Subcutaneous abdominal adipose tissue (tissue), 5 donors: ENCODE results near the gene MOB1B.
A peak's percentile ranks its signal among the peaks of the same experiment; 100 is the strongest.
"Not testable (repeated sequence)": the region's sequence is repeated elsewhere in the genome, so short reads cannot be mapped to it uniquely, and the experiment has no call there.

Experiments used
- H3K27ac ChIP-seq: one replicate; pipeline ENCODE4 v1.7.0; 2013; ENCODE audit warnings: low read depth, mild to moderate bottlenecking, inconsistent platforms, low read length, moderate library complexity
- H3K27me3 ChIP-seq, 5 donors: one replicate each; pipeline ENCODE4 v1.7.0; 2013; ENCODE audit warnings: low read length in 5 of 5, inconsistent platforms in 1 of 5; ENCODE audit not compliant: control insufficient read depth in 5 of 5, insufficient read depth in 4 of 5
- H3K36me3 ChIP-seq, 5 donors: one replicate each; pipeline ENCODE4 v1.7.0; 2013; ENCODE audit warnings: low read length in 5 of 5; ENCODE audit not compliant: control insufficient read depth in 5 of 5, insufficient read depth in 5 of 5
- H3K4me1 ChIP-seq, 5 donors: one replicate each; pipeline ENCODE4 v1.7.0; 2013; ENCODE audit warnings: low read length in 5 of 5, mild to moderate bottlenecking in 3 of 5, moderate library complexity in 1 of 5; ENCODE audit not compliant: control insufficient read depth in 5 of 5, insufficient read depth in 5 of 5
- H3K4me3 ChIP-seq, 5 donors: one replicate each; pipeline ENCODE4 v1.7.0; 2013; ENCODE audit warnings: low read length in 5 of 5, low read depth in 1 of 5
- H3K9ac ChIP-seq, 5 donors: one replicate each; pipeline ENCODE4 v1.7.0; 2013; ENCODE audit warnings: low read length in 5 of 5, mild to moderate bottlenecking in 4 of 5, moderate library complexity in 3 of 5
- H3K9me3 ChIP-seq, 5 donors: one replicate each; pipeline ENCODE4 v1.7.0; 2013; ENCODE audit warnings: low read length in 5 of 5; ENCODE audit not compliant: control insufficient read depth in 5 of 5
- donor health status: healthy.
- donor health status: healthy.
- donor health status: healthy.
- donor health status: healthy.
- donor health status: healthy.

The MOB1B gene

DNA sequence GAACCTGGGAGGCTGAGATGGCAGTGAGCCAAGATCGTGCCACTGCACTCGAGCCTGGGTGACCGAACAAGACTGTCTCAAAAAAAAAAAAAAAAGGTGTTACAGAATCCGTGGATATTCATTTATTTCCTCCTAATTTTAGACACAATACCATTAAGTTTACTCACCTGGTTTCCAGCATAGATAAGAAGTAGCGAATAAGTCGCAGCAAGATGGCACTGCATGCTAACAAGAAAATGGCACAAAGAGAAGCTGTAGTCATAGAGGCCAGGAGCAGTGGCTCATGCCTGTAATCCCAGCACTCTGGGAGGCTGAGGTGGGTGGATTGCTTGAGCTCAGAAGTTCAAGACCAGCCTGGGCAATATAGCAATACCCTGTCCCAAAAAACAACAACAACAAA, 17.0 kb upstream of the MOB1B start:
- no peak overlapping the region for H3K9ac ChIP-seq
- no peaks in the 10 kb centered on the region for H3K4me1 ChIP-seq
- no peak overlapping the region for H3K4me3 ChIP-seq
- no peaks in the 10 kb centered on the region for H3K9me3 ChIP-seq
- no peak overlapping the region for H3K27ac ChIP-seq
- no peaks in the 10 kb centered on the region for H3K27me3 ChIP-seq
- H3K36me3 ChIP-seq, result no peaks in the 10 kb centered on the region

DNA sequence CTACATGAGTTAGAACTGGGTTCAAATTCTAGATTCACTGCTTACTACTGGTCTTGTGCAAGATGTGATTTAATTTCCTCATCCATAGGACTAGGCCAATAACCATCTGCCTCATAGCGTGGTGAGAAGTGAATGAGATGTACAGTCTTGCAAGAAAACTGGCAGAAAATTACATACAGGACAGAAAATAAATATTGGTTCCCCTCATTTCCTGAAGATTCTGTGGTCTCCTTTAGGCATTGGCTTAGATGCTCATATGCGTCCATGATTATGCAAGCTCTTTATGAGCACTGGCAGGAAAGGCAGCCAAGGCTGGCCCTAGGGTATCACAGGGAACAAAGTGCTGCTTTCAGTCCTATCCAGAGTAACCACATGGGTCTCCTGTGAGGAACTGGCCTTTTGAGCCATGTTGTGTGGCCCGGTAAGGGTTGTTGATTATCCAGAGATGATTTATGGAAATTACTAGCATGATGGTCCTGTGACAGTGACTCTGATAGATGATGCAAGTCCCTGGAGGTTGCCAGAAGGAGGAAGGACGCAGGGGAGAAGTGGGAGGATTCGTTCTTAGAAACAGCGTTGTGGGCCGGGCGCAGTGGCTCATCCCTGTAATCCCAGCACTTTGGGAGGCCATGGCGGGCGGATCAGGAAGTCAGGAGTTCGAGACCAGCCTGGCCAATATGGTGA, 9.9 kb upstream of the MOB1B start:
- Histone ChIP-seq H3K27ac (no peak overlapping the region), H3K9me3 (no peaks in the 10 kb centered on the region), H3K4me1 (peaks cover 0 to 3% (median 0%) of the 10 kb centered on the region in 5 donors), H3K9ac (no peak overlapping the region), H3K36me3 (no peaks in the 10 kb centered on the region), H3K27me3 (no peaks in the 10 kb centered on the region), H3K4me3 (no peak overlapping the region)

GRCh38 chr4:70893790-70894189, 8.4 kb upstream of the MOB1B start:
- H3K4me3 ChIP-seq, result no peak overlapping the region
- no peak overlapping the region for H3K9ac ChIP-seq
- H3K9me3 ChIP-seq, result no peaks in the 10 kb centered on the region
- H3K36me3 ChIP-seq, result no peaks in the 10 kb centered on the region
- H3K27me3 ChIP-seq, result no peaks in the 10 kb centered on the region
- H3K4me1 ChIP-seq, result peaks cover 0 to 3% (median 0%) of the 10 kb centered on the region in 5 donors
- H3K27ac ChIP-seq, result no peak overlapping the region

DNA sequence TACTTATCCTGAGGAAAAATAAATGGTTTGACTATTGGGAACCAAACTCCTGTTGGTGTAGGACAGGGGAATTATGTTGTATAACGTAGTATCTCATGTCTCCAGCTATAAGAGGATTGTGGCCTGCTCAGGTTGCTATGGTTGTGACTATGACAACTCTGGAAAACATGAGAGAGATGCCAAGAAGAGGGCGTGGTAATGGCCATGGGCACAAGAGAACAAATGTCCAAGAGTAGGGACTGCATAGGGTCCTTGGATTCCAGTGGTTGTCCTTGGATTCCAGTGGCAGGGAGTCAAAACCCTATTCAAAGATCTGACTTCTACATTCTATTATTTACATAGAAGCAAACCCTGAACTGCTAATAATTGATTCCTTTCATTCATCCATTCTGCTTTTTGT, 6.8 kb upstream of the MOB1B start:
- Histone ChIP-seq H3K9ac (no peak overlapping the region), H3K9me3 (no peaks in the 10 kb centered on the region), H3K27ac (no peak overlapping the region), H3K27me3 (no peaks in the 10 kb centered on the region), H3K4me1 (peaks cover 0 to 3% (median 0%) of the 10 kb centered on the region in 5 donors), H3K36me3 (no peaks in the 10 kb centered on the region), H3K4me3 (no peak overlapping the region)

GRCh38 chr4:70895811-70896491, 6.2 kb upstream of the MOB1B start:
- H3K27me3 ChIP-seq, result no peaks in the 10 kb centered on the region
- H3K4me3 ChIP-seq, result no peak overlapping the region
- peaks cover 0 to 3% (median 0%) of the 10 kb centered on the region in 5 donors for H3K4me1 ChIP-seq
- no peak overlapping the region for H3K9ac ChIP-seq
- H3K27ac ChIP-seq, result no peak overlapping the region
- no peaks in the 10 kb centered on the region for H3K9me3 ChIP-seq
- H3K36me3 ChIP-seq, result no peaks in the 10 kb centered on the region

DNA sequence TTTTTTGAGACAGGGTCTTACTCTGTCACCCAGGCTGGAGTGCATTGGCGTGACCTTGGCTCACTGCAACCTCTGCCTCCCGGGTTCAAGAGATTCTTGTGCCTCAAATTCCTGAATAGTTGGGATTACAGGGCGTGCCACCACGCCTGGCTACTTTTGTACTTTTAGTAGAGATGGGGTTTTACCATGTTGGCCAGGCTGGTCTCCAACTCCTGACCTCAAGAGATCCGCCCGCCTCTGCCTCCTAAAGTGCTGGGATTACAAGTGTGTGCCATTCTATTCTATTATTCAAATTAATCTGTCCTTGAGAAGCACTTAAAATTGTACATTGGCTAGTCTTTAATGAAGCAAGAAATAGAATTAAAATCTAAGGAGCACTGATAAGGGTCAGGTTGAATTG, 3.6 kb upstream of the MOB1B start:
- not testable (repeated sequence) for H3K27me3 ChIP-seq, H3K36me3 ChIP-seq, H3K9me3 ChIP-seq, H3K9ac ChIP-seq, H3K27ac ChIP-seq, H3K4me3 ChIP-seq
- peaks cover 3 to 17% (median 15%) of the 10 kb centered on the region in 5 donors for H3K4me1 ChIP-seq

DNA sequence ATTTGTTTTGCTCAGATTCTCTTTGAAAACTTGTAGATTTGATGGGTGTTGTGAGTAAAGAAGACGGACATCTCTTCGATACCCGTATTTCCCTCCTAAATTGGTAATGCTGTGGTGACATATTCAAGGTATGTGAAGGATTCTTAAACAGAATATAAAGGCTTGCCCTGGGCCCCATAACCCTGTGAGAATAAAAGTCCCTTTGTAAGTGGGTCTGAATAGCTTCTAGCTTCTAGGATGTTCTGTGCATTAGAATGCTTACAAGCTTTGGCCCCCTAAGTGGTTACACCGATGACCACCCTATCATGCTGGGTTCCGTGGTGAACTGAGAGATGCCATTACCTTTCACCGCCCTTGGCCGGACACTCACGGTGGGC, 574 bp upstream of the MOB1B start:
- Histone ChIP-seq H3K9ac (peak overlapping the region in 4 of 5 donors; percentile 77 to 83 (median 80)), H3K36me3 (peaks cover 0 to 4% (median 2%) of the 10 kb centered on the region in 5 donors), H3K9me3 (no peaks in the 10 kb centered on the region), H3K4me1 (peaks cover 3 to 19% (median 17%) of the 10 kb centered on the region in 5 donors), H3K27me3 (no peaks in the 10 kb centered on the region), H3K4me3 (peak overlapping the region; percentile 76 to 96 (median 90)), H3K27ac (peak overlapping the region; percentile 77)

DNA sequence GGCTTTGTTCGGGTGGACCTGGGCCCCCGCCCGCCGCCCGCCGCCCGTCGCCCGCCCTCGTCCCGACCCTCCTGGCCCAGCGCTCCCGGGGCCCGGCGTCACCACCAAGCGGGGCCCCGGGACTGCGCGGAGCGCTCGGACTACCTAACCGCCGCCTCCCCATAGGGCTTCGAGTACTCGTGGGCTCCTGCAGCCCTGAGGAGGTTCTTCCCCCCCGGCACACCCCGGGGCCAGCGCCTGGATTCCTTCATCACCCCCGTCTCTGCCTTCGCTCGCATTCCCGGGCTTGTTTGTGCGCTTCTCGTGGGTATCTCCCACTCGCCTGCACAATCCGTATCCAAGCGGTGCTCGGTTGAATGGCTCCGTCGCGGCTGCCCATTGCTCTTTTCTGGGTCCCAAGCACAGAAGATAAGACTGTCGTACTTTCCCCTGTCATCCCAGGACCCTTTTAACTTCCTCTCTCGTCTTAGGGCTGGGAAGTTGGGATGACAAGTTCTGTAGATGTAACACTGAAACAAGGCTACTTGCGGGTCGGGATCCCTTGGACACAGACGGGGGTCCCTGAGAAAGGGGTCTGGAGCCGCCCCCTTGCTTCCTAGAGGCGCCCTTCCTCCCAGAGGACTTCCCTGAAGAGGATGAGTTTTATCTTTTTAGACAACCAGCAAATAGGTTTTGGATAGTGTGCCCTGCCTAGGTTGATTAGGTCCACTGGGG, 565 bp downstream of the MOB1B start:
- Histone ChIP-seq H3K9ac (peak overlapping the region; percentile 80 to 91 (median 83)), H3K4me3 (peak overlapping the region; percentile 76 to 96 (median 90)), H3K36me3 (peaks cover 2 to 4% (median 3%) of the 10 kb centered on the region in 5 donors), H3K27ac (peak overlapping the region; percentile 77), H3K9me3 (no peaks in the 10 kb centered on the region), H3K4me1 (peaks cover 3 to 19% (median 17%) of the 10 kb centered on the region in 5 donors), H3K27me3 (no peaks in the 10 kb centered on the region)

DNA sequence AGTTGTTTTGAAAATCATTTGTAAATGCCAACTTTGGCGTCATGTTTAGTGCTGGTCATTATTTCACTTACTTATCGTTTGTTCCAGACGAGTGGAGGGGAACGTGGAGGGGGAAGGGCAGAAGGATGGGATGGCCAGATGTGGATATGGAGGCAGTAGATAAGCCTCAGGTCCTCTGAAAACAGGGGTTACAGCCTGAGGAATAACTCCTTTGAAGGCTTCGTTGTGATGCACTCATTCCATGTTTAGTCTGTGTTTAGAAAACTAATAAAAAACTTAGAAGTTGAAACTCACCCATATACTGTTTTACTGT, 1.1 kb downstream of the MOB1B start:
- H3K9me3 ChIP-seq, result no peaks in the 10 kb centered on the region
- peak overlapping the region; percentile 76 to 96 (median 90) for H3K4me3 ChIP-seq
- peaks cover 2 to 4% (median 3%) of the 10 kb centered on the region in 5 donors for H3K36me3 ChIP-seq
- peak overlapping the region; percentile 80 to 91 (median 83) for H3K9ac ChIP-seq
- H3K4me1 ChIP-seq, result peaks cover 3 to 19% (median 17%) of the 10 kb centered on the region in 5 donors
- H3K27ac ChIP-seq, result peak overlapping the region; percentile 77
- H3K27me3 ChIP-seq, result no peaks in the 10 kb centered on the region

DNA sequence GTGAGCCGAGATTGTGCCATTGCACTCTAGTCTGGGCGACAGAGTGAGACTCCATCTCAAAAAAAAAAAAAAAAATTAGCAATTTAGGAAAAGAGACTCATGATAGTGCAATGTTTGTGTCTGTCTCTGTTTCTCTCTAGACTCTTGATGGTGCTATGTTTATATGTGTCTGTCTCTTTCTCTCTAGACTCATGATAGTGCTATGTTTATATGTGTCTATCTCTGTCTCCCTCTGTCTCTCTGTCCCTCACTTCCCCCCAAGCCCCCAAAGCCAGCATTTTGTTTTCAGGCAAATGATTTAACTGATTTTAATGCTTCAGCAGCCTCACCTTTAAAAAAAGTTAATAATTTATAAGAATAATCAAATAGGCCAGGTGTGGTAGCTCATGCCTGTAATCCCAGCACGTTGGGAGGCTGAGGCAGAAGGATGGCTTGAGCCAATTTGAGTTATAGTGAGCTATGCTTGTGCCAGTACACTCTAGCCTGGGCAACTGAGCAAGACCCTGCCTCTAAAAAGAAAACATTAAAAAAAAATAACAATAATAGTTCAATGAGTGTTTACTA, 6.9 kb downstream of the MOB1B start:
- no peak overlapping the region for H3K4me3 ChIP-seq
- no peak overlapping the region for H3K27ac ChIP-seq
- no peaks in the 10 kb centered on the region for H3K9me3 ChIP-seq
- H3K36me3 ChIP-seq, result peaks cover 2 to 4% (median 3%) of the 10 kb centered on the region in 5 donors
- no peaks in the 10 kb centered on the region for H3K27me3 ChIP-seq
- H3K4me1 ChIP-seq, result no peaks in the 10 kb centered on the region
- H3K9ac ChIP-seq, result no peak overlapping the region
